Muscle of back (tissue), 11 donors: ENCODE measurements around the gene BBS4. TPM values are rescaled to one million over a fixed set of nuclear protein-coding genes. Genes with fewer than 3 reads are reported as not detected.
A peak's percentile ranks its signal among the peaks of the same experiment; 100 is the strongest.
"Not testable (repeated sequence)": the region's sequence is repeated elsewhere in the genome, so short reads cannot be mapped to it uniquely, and the experiment has no call there.

Experiments
- DNase-seq, 3 donors: peaks; one replicate each; pipeline versions ENCODE4 v3.0.0 to v3.0.0-alpha.2; 2013
- polyA plus RNA-seq, 10 donors: library from polyadenylated mRNA; unstranded; fragments of 120-200 nt; gene quantifications; one replicate each; pipeline ENCODE4 v1.2.1, GENCODE V29; 2013; ENCODE audit not compliant: insufficient read length in 10 of 10

Gene BBS4
- polyA plus RNA-seq, 10 donors = 15.3 to 28.5 (median 18.6) TPM

GRCh38 chr15:72698938-72699337 lies 12.9 kb downstream of the BBS4 start:
- DNase-seq = no peak

- DNase-seq = no peak
Observed at GRCh38 chr15:72700076-72700475, 14.1 kb downstream of the BBS4 start.

- DNase-seq = peak in 1 of 3 donors; percentile 10
Observed at GRCh38 chr15:72706266-72706665, 20.3 kb downstream of the BBS4 start.

- DNase-seq = not testable (repeated sequence)
Observed at GRCh38 chr15:72708551-72709303, 22.7 kb downstream of the BBS4 start.

- DNase-seq = peak; percentile 54 to 81 (median 67)
Observed at GRCh38 chr15:72722071-72722696, 36.2 kb downstream of the BBS4 start.

GRCh38 chr15:72724028-72724427 lies 38.0 kb downstream of the BBS4 start:
- DNase-seq = no peak

- no peak for DNase-seq
Observed at GRCh38 chr15:72725446-72725845, 39.4 kb downstream of the BBS4 start.

GRCh38 chr15:72725851-72726250 lies 39.8 kb downstream of the BBS4 start:
- not testable (repeated sequence) for DNase-seq

- DNase-seq = no peak
Observed at GRCh38 chr15:72727154-72727553, 41.1 kb downstream of the BBS4 start.

GRCh38 chr15:72728249-72728648 lies 42.2 kb downstream of the BBS4 start:
- DNase-seq = not testable (repeated sequence)

GRCh38 chr15:72728821-72729220 lies 42.8 kb downstream of the BBS4 start:
- DNase-seq = no peak

GRCh38 chr15:72732086-72732485 lies 46.1 kb downstream of the BBS4 start:
- DNase-seq = no peak

- DNase-seq = no peak
Observed at GRCh38 chr15:72732516-72732915, 46.5 kb downstream of the BBS4 start.

- DNase-seq = no peak
Observed at GRCh38 chr15:72733941-72734738, 48.1 kb downstream of the BBS4 start.

GRCh38 chr15:72735111-72735510 lies 49.1 kb downstream of the BBS4 start:
- no peak for DNase-seq

GRCh38 chr15:72737061-72737460 lies 51.1 kb downstream of the BBS4 start:
- no peak for DNase-seq

GRCh38 chr15:72737723-72738122 lies 51.7 kb downstream of the BBS4 start:
- no peak for DNase-seq

- DNase-seq = no peak
Observed at GRCh38 chr15:72740219-72740618, 54.2 kb downstream of the BBS4 start.

GRCh38 chr15:72749700-72750099 lies 63.7 kb downstream of the BBS4 start:
- no peak for DNase-seq

- peak in 1 of 3 donors; percentile 23 for DNase-seq
Observed at GRCh38 chr15:72751751-72752455, 65.9 kb downstream of the BBS4 start.

GRCh38 chr15:72754096-72754495 lies 68.1 kb downstream of the BBS4 start:
- DNase-seq = no peak

GRCh38 chr15:72758182-72758581 lies 72.2 kb downstream of the BBS4 start:
- peak in 1 of 3 donors; percentile 90 for DNase-seq
